Measurements from ENCODE around the gene ATN1.

Gene ATN1

GRCh38 chr12:6978188-6978587, 50.4 kb downstream of the ATN1 start:
- no peaks in the 10 kb centered on the region for H3K9me3 Mint-ChIP-seq
- ATAC-seq, result no peak
- H3K27ac Mint-ChIP-seq, result peak overlapping the region in 1 of 2 donors; percentile 71
- no peaks in the 10 kb centered on the region for H3K27me3 Mint-ChIP-seq
- DNase-seq, result no peak
- peaks cover 36% of the 10 kb centered on the region for H3K4me1 Mint-ChIP-seq
- no peak overlapping the region for H3K4me3 Mint-ChIP-seq

GRCh38 chr12:6978611-6979011, 50.9 kb downstream of the ATN1 start:
- DNase-seq (no peak), ATAC-seq (no peak)
- Mint-ChIP-seq H3K4me3 (no peak overlapping the region), H3K4me1 (peaks cover 32% of the 10 kb centered on the region), H3K27me3 (no peaks in the 10 kb centered on the region), H3K9me3 (no peaks in the 10 kb centered on the region), H3K27ac (peak overlapping the region in 1 of 2 donors; percentile 71)

- Mint-ChIP-seq H3K4me1 (peaks cover 28% of the 10 kb centered on the region), H3K27ac (peak overlapping the region in 1 of 2 donors; percentile 71), H3K27me3 (no peaks in the 10 kb centered on the region), H3K4me3 (no peak overlapping the region), H3K9me3 (no peaks in the 10 kb centered on the region)
- no peak for DNase-seq
- no peak for ATAC-seq
These were observed 51.3 kb downstream of the ATN1 start for GRCh38 chr12:6979021-6979420.

GRCh38 chr12:6979453-6979852, 51.7 kb downstream of the ATN1 start:
- H3K27ac Mint-ChIP-seq, result no peak overlapping the region

GRCh38 chr12:6980075-6980474, 52.3 kb downstream of the ATN1 start:
- DNase-seq (no peak), ATAC-seq (no peak)
- Mint-ChIP-seq H3K4me1 (peaks cover 19% of the 10 kb centered on the region), H3K27ac (peak overlapping the region in 1 of 2 donors; percentile 62), H3K27me3 (no peaks in the 10 kb centered on the region), H3K9me3 (no peaks in the 10 kb centered on the region), H3K4me3 (no peak overlapping the region)

More at GRCh38 chr12:6979453-6979852, 51.7 kb downstream of the ATN1 start:
- H3K9me3 Mint-ChIP-seq, result no peaks in the 10 kb centered on the region
- ATAC-seq (no peak), DNase-seq (no peak)
- H3K27me3 Mint-ChIP-seq, result no peaks in the 10 kb centered on the region
- H3K4me3 Mint-ChIP-seq, result no peak overlapping the region
- H3K4me1 Mint-ChIP-seq, result peaks cover 25% of the 10 kb centered on the region

- no peak overlapping the region for H3K4me3 Mint-ChIP-seq
- no peaks in the 10 kb centered on the region for H3K27me3 Mint-ChIP-seq
- H3K9me3 Mint-ChIP-seq, result no peaks in the 10 kb centered on the region
- H3K4me1 Mint-ChIP-seq, result peaks cover 14% of the 10 kb centered on the region
- DNase-seq (no peak), ATAC-seq (no peak)
- peak overlapping the region in 1 of 2 donors; percentile 71 for H3K27ac Mint-ChIP-seq
These were observed 53.0 kb downstream of the ATN1 start for GRCh38 chr12:6980740-6981139.

GRCh38 chr12:6981152-6982052, 53.6 kb downstream of the ATN1 start:
- peaks cover 8% of the 10 kb centered on the region for H3K4me1 Mint-ChIP-seq
- no peak overlapping the region for H3K4me3 Mint-ChIP-seq
- H3K9me3 Mint-ChIP-seq, result no peaks in the 10 kb centered on the region
- peak overlapping the region in 1 of 2 donors; percentile 57 for H3K27ac Mint-ChIP-seq
- H3K27me3 Mint-ChIP-seq, result no peaks in the 10 kb centered on the region
- DNase-seq (no peak), ATAC-seq (no peak)

GRCh38 chr12:6982532-6982931, 54.8 kb downstream of the ATN1 start:
- ATAC-seq (no peak), DNase-seq (no peak)
- Mint-ChIP-seq H3K4me1 (peaks cover 5% of the 10 kb centered on the region), H3K27me3 (no peaks in the 10 kb centered on the region), H3K27ac (no peak overlapping the region), H3K9me3 (no peaks in the 10 kb centered on the region), H3K4me3 (no peak overlapping the region)

GRCh38 chr12:6987956-6988553, 60.3 kb downstream of the ATN1 start:
- Mint-ChIP-seq H3K27me3 (no peaks in the 10 kb centered on the region), H3K27ac (peak overlapping the region in 1 of 2 donors; percentile 64), H3K4me3 (no peak overlapping the region), H3K4me1 (no peaks in the 10 kb centered on the region), H3K9me3 (no peaks in the 10 kb centered on the region)
- ATAC-seq (no peak), DNase-seq (no peak)

All from stimulated activated naive CD8-positive, alpha-beta T cell treated with anti-CD3 and anti-CD28 coated beads, Interleukin-15, amount 100 ng/mL, for 72 hours (primary cell).